GM12874 (cell line): ENCODE data around the gene RERE.

Experiments
- TF ChIP-seq, protein P1 (sequence below): IDR thresholded peaks from 2 replicates; pipeline ENCODE4 v1.5.1; 2011; ENCODE audit warnings: low read depth, mild to moderate bottlenecking, control low read depth, low read length, moderate library complexity; ENCODE audit not compliant: insufficient read depth

Gene RERE

DNA sequence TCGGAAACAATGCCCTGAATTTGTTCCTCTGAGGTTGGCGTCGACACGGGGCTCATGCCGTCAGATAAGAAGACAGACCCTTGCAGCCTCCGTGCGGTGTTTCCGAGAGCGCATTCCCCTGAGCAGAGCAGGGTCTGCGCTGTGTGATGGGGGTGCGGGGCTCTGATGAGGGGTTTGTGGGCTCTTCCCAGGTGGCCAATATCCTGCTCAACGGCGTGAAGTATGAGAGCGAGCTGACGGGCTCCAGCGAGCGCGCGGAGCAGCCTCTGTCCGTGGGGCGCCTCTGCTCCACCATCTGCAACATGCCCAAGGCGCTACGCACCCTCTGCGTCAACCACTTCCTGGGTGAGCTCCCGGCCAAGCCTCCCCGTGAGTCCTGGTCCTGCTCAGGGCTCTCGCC lies 482.2 kb downstream of the RERE start:
- TF ChIP-seq, protein P1, sequence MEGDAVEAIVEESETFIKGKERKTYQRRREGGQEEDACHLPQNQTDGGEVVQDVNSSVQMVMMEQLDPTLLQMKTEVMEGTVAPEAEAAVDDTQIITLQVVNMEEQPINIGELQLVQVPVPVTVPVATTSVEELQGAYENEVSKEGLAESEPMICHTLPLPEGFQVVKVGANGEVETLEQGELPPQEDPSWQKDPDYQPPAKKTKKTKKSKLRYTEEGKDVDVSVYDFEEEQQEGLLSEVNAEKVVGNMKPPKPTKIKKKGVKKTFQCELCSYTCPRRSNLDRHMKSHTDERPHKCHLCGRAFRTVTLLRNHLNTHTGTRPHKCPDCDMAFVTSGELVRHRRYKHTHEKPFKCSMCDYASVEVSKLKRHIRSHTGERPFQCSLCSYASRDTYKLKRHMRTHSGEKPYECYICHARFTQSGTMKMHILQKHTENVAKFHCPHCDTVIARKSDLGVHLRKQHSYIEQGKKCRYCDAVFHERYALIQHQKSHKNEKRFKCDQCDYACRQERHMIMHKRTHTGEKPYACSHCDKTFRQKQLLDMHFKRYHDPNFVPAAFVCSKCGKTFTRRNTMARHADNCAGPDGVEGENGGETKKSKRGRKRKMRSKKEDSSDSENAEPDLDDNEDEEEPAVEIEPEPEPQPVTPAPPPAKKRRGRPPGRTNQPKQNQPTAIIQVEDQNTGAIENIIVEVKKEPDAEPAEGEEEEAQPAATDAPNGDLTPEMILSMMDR = no peak

DNA sequence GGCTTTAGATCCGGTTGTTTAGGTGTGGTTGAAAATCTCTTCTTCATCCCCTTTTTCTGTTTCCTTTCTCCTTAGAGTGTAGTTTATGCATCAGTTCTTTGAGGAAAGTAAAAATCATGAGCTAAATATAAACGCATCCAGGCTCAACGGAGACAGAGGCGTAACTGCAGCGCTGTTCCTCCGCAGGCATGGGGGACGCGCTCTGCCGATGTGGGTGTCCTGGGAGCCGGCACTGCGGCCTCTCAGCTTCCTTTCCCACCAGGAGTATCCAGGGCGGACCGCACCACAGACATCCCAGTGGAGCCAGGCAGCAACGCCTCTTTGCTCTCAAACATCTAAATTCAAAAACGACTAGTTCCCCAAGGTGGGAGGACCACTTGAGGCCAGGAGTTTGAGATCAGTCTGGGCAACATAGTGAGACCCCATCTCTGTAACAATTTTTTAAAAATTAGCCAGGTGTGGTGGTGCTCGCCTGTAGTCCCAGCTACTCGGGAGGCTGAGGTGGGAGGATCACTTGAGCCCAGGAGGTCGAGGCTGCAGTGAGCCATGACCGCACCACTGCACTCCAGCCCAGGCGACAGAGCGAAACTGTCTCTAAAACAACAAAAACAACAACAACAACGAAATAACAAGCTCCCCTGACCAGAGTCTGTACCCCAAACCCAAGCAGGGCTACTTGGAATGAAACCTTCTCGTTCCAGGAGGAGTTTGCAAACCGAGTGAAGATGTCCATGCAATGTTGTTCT lies 483.2 kb downstream of the RERE start:
- TF ChIP-seq, protein P1 = no peak

DNA sequence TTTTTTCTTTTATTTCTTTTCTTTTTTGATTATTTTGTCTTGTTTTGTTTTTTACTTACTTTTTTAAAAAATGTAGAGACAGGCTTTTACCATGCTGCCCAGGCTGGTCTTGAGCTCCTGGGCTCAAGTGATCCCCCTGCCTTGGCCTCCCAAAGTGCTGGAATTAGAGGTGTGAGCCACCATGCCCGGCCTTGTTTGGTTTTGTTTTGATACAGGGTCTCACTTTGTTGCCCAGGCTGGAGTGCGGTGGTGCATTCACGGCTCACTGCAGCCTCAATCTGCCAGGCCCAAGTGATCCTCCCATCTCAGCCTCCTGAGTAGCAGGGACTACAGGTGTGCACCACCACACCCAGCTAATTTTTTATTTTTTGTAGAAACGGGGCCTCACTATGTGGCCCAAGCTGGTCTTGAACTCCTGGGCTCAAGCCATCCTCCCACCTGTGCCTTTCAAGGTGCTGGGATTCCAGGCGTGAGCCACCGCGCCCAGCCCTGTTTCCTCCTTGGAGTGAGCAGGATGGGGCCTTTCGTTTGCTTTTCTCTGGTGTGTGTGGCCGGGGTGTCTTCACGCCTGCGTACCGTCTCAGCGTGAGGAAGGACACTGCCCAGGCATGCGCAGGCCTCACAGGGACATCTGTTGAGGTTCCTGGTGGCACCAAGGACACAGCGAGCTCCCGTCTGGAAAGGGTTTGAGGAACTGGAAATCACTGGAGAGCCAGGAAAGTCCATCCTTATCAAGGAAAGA lies 484.0 kb downstream of the RERE start:
- TF ChIP-seq, protein P1 = no peak

- TF ChIP-seq, protein P1 = no peak
These were observed 484.6 kb downstream of the RERE start for GRCh38 chr1:8332806-8333205.

DNA sequence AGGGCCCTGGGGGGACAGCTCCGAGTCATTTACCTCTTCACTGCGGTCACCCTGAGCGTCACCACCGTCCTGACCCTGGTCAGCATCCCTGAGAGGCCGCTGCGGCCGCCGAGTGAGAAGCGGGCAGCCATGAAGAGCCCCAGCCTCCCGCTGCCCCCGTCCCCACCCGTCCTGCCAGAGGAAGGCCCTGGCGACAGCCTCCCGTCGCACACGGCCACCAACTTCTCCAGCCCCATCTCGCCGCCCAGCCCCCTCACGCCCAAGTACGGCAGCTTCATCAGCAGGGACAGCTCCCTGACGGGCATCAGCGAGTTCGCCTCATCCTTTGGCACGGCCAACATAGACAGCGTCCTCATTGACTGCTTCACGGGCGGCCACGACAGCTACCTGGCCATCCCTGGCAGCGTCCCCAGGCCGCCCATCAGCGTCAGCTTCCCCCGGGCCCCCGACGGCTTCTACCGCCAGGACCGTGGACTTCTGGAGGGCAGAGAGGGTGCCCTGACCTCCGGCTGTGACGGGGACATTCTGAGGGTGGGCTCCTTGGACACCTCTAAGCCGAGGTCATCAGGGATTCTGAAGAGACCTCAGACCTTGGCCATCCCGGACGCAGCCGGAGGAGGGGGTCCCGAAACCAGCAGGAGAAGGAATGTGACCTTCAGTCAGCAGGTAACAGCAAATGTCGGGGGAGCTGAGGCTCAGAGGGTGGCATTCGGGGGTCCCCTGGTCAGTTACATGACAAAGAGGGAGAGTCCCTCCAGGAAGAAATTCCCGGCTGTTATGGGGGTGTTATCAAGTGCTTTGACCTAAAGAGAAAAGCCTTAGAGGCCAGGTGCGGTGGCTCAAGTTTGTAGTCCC lies 486.9 kb downstream of the RERE start:
- TF ChIP-seq, protein P1 = no peak

DNA sequence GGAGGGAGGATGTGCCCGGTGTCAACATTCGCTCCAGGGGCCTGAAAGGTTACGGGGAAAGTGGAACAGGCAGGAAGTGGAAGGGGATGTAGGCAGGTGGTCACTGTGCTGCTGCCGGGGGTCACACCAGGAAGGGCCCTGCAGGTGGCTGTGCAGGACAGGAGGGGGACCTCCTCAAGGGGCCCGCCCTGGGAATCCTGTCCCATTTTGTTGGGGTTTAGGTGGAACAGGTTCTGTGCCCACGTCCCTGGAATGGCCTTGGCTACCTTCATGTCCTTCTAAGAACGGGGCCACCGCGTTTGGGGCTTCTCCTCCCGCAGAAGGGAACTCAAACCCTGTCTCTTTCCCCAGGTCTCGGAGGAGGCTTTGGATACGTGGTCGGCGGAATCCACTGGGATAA lies 487.6 kb downstream of the RERE start:
- TF ChIP-seq, protein P1 = no peak

DNA sequence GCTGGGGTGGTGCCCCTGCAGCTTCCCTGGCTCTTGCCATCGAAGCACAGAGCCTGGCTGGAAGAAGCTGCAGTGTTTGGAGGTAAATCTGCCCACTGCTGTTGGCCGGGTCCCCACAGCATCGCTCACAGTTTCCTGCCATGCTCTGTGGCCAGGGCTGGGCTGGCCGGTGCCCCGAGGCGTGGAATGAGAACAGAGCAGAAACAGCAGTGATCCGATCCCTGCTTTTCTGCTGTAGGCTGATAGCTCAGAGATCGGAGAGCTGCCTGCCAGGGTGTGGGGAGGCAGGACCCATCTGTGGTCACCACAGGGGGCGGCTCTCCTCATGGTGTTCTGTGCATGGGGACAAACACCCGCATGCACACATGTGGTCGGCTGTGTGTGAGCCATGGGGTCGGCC lies 488.0 kb downstream of the RERE start:
- TF ChIP-seq, protein P1 = no peak
